GM12878 (cell line): ENCODE data around the gene TMEM11. TPM values are rescaled to one million over a fixed set of nuclear protein-coding genes. Genes with fewer than 3 reads are reported as not detected.

Experiments used
- ATAC-seq: fragments of 200-7000 bp; cut with Tn5 transposase; 3 replicates; pipeline ENCODE4 v1.9.1; 2020; ENCODE audit warnings: mild to moderate bottlenecking, moderate library complexity
- BruUV-seq: library from RNA; stranded (reverse); fragments of 400-500 nt; replicated peaks from 2 replicates; lab custom pipeline; 2021; lab: Mats Ljungman, UMichigan
- CTCF ChIA-PET: fragments of 300-600 bp; sonication (Branson Sonifier 250); formaldehyde crosslinking; extraction: SDS; loops from one replicate; lab custom pipeline; 2021; ENCODE audit warnings: inconsistent platforms; lab: Yijun Ruan, JAX
- POLR2A ChIA-PET: fragments of 350-600 bp; formaldehyde crosslinking; extraction: SDS; loops from one replicate; lab custom pipeline; 2021; ENCODE audit warnings: inconsistent platforms; lab: Charles Lee
- RAD21 ChIA-PET: fragments of 300-600 bp; sonication (Branson Sonifier 250); formaldehyde crosslinking; loops from one replicate; lab custom pipeline; 2023; ENCODE audit warnings: antibody characterized with exemption; ENCODE audit not compliant: unreplicated experiment; lab: Charles Lee
- SMC1A ChIA-PET: fragments of 300-600 bp; sonication (Branson Sonifier 250); formaldehyde crosslinking; loops from one replicate; lab custom pipeline; 2023; ENCODE audit not compliant: unreplicated experiment, uncharacterized antibody; lab: Charles Lee
- DNase-seq: peaks from one replicate; pipeline ENCODE4 v3.0.0-alpha.2; 2011; ENCODE audit warnings: low read depth, low spot score
- FAIRE-seq: peaks from 3 replicates; lab custom pipeline; 2011; peaks lifted over from hg19 to GRCh38; lab: Jason Lieb, UNC
- H2AFZ ChIP-seq: 2 replicates; pipeline ENCODE4 v1.6.0; 2011; ENCODE audit warnings: low read depth, low read length, control low read depth; ENCODE audit not compliant: control insufficient read depth
- H3K27ac ChIP-seq: 2 replicates; pipeline ENCODE4 v1.5.1; 2011; ENCODE audit warnings: control low read depth; ENCODE audit not compliant: control insufficient read depth, insufficient read depth
- H3K27me3 ChIP-seq, 2 experiments: replicated peaks in 1 of 2; 2 replicates each; pipeline versions ENCODE4 v1.6.0 to v1.6.1; 2011; ENCODE audit warnings: low read length in 1 of 2; ENCODE audit not compliant: control insufficient read depth in 2 of 2, insufficient read depth in 2 of 2
- H3K36me3 ChIP-seq, 2 experiments: 2 replicates each; pipeline ENCODE4 v1.5.1; 2011; ENCODE audit warnings: low read length in 1 of 2; ENCODE audit not compliant: control insufficient read depth in 2 of 2, insufficient read depth in 2 of 2
- H3K4me1 ChIP-seq: 2 replicates; pipeline ENCODE4 v1.6.1; 2011; ENCODE audit warnings: mild to moderate bottlenecking, low read length, moderate library complexity, mixed read lengths; ENCODE audit not compliant: control insufficient read depth, insufficient read depth
- H3K4me2 ChIP-seq: 2 replicates; pipeline ENCODE4 v1.6.0; 2011; ENCODE audit warnings: control low read depth; ENCODE audit not compliant: control insufficient read depth, insufficient read depth
- H3K4me3 ChIP-seq: fragments of 200-600 bp; sonication (generic); 2 replicates; pipeline ENCODE4 v1.5.1; 2016
- H3K79me2 ChIP-seq: 2 replicates; pipeline ENCODE4 v1.6.0; 2011; ENCODE audit warnings: low read length; ENCODE audit not compliant: control insufficient read depth, insufficient read depth
- H3K9ac ChIP-seq: 2 replicates; pipeline ENCODE4 v1.8.0; 2011; ENCODE audit warnings: low read length, control low read depth, mixed read lengths; ENCODE audit not compliant: control insufficient read depth, insufficient read depth
- H3K9me3 ChIP-seq: replicated peaks from 3 replicates; pipeline ENCODE4 v1.5.1; 2011; ENCODE audit warnings: mild to moderate bottlenecking, low read length; ENCODE audit not compliant: control insufficient read depth, insufficient read depth
- H4K20me1 ChIP-seq: 2 replicates; pipeline ENCODE4 v1.6.0; 2011; ENCODE audit not compliant: control insufficient read depth, insufficient read depth
- ATF7 ChIP-seq: fragments of 450-650 bp; IDR thresholded peaks from 2 replicates; pipeline ENCODE4 v1.6.1; 2016; ENCODE audit warnings: low read depth, mild to moderate bottlenecking
- BACH1 ChIP-seq: fragments of 450-650 bp; IDR thresholded peaks from 2 replicates; pipeline ENCODE4 v1.6.1; 2017; ENCODE audit warnings: mild to moderate bottlenecking, borderline replicate concordance
- CEBPB ChIP-seq, 2 experiments: fragments of 150-350 bp in 1 of 2; IDR thresholded peaks; 2 replicates each; pipeline ENCODE4 v1.6.1; 2012 to 2014; ENCODE audit warnings: low read depth in 2 of 2, low read length in 2 of 2, borderline replicate concordance in 1 of 2, inconsistent platforms in 1 of 2
- CHD4 ChIP-seq: fragments of 200-600 bp; sonication (generic); IDR thresholded peaks from 2 replicates; pipeline ENCODE4 v1.6.1; 2016; ENCODE audit warnings: mild to moderate bottlenecking
- CUX1 ChIP-seq: IDR thresholded peaks from 2 replicates; pipeline ENCODE4 v1.6.1; 2012; ENCODE audit warnings: improper control_type of control experiment, low read depth, low read length; ENCODE audit not compliant: insufficient replicate concordance
- DPF2 ChIP-seq: fragments of 450-650 bp; IDR thresholded peaks from 2 replicates; pipeline ENCODE4 v1.6.1; 2017; ENCODE audit warnings: mild to moderate bottlenecking
- EED ChIP-seq: sonication (generic); IDR thresholded peaks from 2 replicates; pipeline ENCODE4 v1.6.1; 2016; ENCODE audit warnings: antibody characterized with exemption, low read depth
- LARP7 ChIP-seq: fragments of 450-650 bp; IDR thresholded peaks from 2 replicates; pipeline ENCODE4 v1.6.1; 2017; ENCODE audit warnings: mild to moderate bottlenecking
- NR2C2 ChIP-seq: IDR thresholded peaks from 2 replicates; pipeline ENCODE4 v1.6.1; 2011; ENCODE audit warnings: borderline replicate concordance, low read depth; ENCODE audit not compliant: control insufficient read depth, insufficient read length
- RB1 ChIP-seq: fragments of 450-650 bp; formaldehyde crosslinking; IDR thresholded peaks from 2 replicates; pipeline ENCODE4 v1.6.1; 2017; ENCODE audit warnings: mild to moderate bottlenecking, borderline replicate concordance
- RCOR1 ChIP-seq: conservative IDR thresholded peaks from 2 replicates; pipeline ENCODE4 v1.6.1; 2012; ENCODE audit warnings: low read depth, low read length, improper control_type of control experiment
- ZBED1 ChIP-seq: IDR thresholded peaks from 2 replicates; pipeline ENCODE4 v1.6.1; 2016; ENCODE audit warnings: borderline replicate concordance
- ZNF592 ChIP-seq: fragments of 450-650 bp; IDR thresholded peaks from 2 replicates; pipeline ENCODE4 v1.6.1; 2017; ENCODE audit warnings: mild to moderate bottlenecking, moderate library complexity
- ZZZ3 ChIP-seq: IDR thresholded peaks from 2 replicates; pipeline ENCODE4 v1.6.1; 2011; ENCODE audit warnings: low read depth; ENCODE audit not compliant: control insufficient read depth, insufficient read length
- WGBS: methylation state at CpG from one replicate; pipeline ENCODE4 v1.1.6; 2016; ENCODE audit warnings: low lambda C conversion rate; ENCODE audit not compliant: insufficient replicate concordance, insufficient coverage; ENCODE audit errors: missing lambda C conversion rate; 5-methylcytosine and 5-hydroxymethylcytosine counted together
- in situ Hi-C: fragments of 300-500 bp; cut with MboI; formaldehyde crosslinking; loops from 9 replicates; pipeline ENCODE4 v1.14.3; 2018; ENCODE audit warnings: mixed read lengths
- intact Hi-C: fragments of 100-400 bp; cut with micrococcal nuclease; formaldehyde crosslinking; loops from one replicate; pipeline ENCODE4 v1.14.2; 2022; ENCODE audit not compliant: unreplicated experiment
- polyA plus RNA-seq, 11 experiments: library from polyadenylated mRNA; depleted of rRNA in 4 of 11; unstranded in 6 of 11; stranded (reverse) in 5 of 11; fragments of >200 nt; fragmentation: Nextera tagmentation in 4 of 11; fragmentation: Illumina TruSeq in 1 of 11; extraction: Ambion mirVana in 4 of 11; extraction: Trizol in 1 of 11; gene quantifications; 1 replicate in 1 of 11; 2 replicates in 10 of 11; pipeline versions ENCODE4 v1.2.1 to v1.2.3, GENCODE V29; 2011 to 2016; ENCODE audit warnings: inconsistent platforms in 2 of 11, missing spikeins in 2 of 11, low read depth in 1 of 11
- total RNA-seq, 4 experiments: library from RNA; depleted of rRNA in 3 of 4; stranded (reverse); fragments of >200 nt in 3 of 4; fragmentation: Illumina TruSeq in 1 of 4; extraction: Trizol in 1 of 4; gene quantifications; 2 replicates each; pipeline versions ENCODE4 v1.2.1 to v1.2.3, GENCODE V29; 2013 to 2021
- TF ChIP-seq, protein P1 (sequence below): fragments of 450-650 bp; IDR thresholded peaks from 2 replicates; pipeline ENCODE4 v1.6.1; 2017; ENCODE audit warnings: low read depth, mild to moderate bottlenecking, moderate library complexity

Gene TMEM11
- total and polyA plus RNA-seq, 10 of the 15 experiments (the other 5 are each of a cell fraction or from before 2014, with no cell fraction given) = 14.4 to 63.4 (median 27.2) TPM

- H3K36me3 ChIP-seq = no peaks in the 10 kb centered on the region
- BruUV-seq = no TSS peak
- no peak overlapping the region for H3K27ac ChIP-seq
- ChIA-PET SMC1A (interaction anchor here (0.5 kb wide), 1 partner anchor 11 kb away, joined by 4 read pairs; no protein-coding TSS in a partner anchor), CTCF (no interaction called here), POLR2A (interaction anchor here (0.7 kb wide), 1 partner anchor 222 kb away, joined by 6 read pairs; no protein-coding TSS in a partner anchor), RAD21 (no interaction called here)
- H3K9ac ChIP-seq = no peak overlapping the region
- ATAC-seq = no peak
- FAIRE-seq = no peak
- H2AFZ ChIP-seq = no peak overlapping the region
- H4K20me1 ChIP-seq = no peaks in the 10 kb centered on the region
- no peak overlapping the region for H3K4me2 ChIP-seq
- in situ Hi-C loops = loop anchor here (5.0 kb wide), 1 partner anchor 48 kb away; no protein-coding TSS in a partner anchor
- H3K9me3 ChIP-seq = no peaks in the 10 kb centered on the region
- H3K4me1 ChIP-seq = no peaks in the 10 kb centered on the region
- no peaks in the 10 kb centered on the region for H3K27me3 ChIP-seq
- 49% methylated on average over 5 of the region's 9 CpGs for WGBS
- intact Hi-C loops = no loop called here
- H3K4me3 ChIP-seq = no peak overlapping the region
- H3K79me2 ChIP-seq = no peaks in the 10 kb centered on the region
- DNase-seq = no peak
- TF ChIP-seq CUX1 (no peak), ZBED1 (no peak), CEBPB (IDR thresholded peaks at IDR 0.05; ENCODE audit: borderline replicate concordance in 1 of 2, low read depth in 2 of 2, low read length in 2 of 2) (no peak), EED (no peak), LARP7 (no peak), RCOR1 (no peak), DPF2 (no peak), RB1 (no peak), BACH1 (no peak), ZNF592 (no peak), ZZZ3 (no peak), NR2C2 (no peak), CHD4 (no peak), ATF7 (no peak)
- TF ChIP-seq, protein P1, sequence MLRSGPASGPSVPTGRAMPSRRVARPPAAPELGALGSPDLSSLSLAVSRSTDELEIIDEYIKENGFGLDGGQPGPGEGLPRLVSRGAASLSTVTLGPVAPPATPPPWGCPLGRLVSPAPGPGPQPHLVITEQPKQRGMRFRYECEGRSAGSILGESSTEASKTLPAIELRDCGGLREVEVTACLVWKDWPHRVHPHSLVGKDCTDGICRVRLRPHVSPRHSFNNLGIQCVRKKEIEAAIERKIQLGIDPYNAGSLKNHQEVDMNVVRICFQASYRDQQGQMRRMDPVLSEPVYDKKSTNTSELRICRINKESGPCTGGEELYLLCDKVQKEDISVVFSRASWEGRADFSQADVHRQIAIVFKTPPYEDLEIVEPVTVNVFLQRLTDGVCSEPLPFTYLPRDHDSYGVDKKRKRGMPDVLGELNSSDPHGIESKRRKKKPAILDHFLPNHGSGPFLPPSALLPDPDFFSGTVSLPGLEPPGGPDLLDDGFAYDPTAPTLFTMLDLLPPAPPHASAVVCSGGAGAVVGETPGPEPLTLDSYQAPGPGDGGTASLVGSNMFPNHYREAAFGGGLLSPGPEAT = no peak
Observed at GRCh38 chr17:21245639-21246084, 31.7 kb upstream of the TMEM11 start.
